Dermis microvascular lymphatic vessel endothelial cell (primary cell): ENCODE data around the gene PTRH1. TPM values are rescaled to one million over a fixed set of nuclear protein-coding genes. Genes with fewer than 3 reads are reported as not detected.
"Not testable (repeated sequence)": the region's sequence is repeated elsewhere in the genome, so short reads cannot be mapped to it uniquely, and the experiment has no call there.

Source experiments
- DNase-seq, 2 donors: peaks; one replicate each; pipeline versions ENCODE4 v3.0.0 to v3.0.0-alpha.2; 2010; ENCODE audit warnings: low read depth in 2 of 2
- total RNA-seq: library from RNA; depleted of rRNA; stranded (reverse); fragments of >200 nt; gene quantifications from 2 replicates; pipeline ENCODE4 v1.2.1, GENCODE V29; 2014

Gene PTRH1, protein sequence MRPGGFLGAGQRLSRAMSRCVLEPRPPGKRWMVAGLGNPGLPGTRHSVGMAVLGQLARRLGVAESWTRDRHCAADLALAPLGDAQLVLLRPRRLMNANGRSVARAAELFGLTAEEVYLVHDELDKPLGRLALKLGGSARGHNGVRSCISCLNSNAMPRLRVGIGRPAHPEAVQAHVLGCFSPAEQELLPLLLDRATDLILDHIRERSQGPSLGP
- total RNA-seq = 20.6 and 23.2 TPM in 2 replicates

DNA sequence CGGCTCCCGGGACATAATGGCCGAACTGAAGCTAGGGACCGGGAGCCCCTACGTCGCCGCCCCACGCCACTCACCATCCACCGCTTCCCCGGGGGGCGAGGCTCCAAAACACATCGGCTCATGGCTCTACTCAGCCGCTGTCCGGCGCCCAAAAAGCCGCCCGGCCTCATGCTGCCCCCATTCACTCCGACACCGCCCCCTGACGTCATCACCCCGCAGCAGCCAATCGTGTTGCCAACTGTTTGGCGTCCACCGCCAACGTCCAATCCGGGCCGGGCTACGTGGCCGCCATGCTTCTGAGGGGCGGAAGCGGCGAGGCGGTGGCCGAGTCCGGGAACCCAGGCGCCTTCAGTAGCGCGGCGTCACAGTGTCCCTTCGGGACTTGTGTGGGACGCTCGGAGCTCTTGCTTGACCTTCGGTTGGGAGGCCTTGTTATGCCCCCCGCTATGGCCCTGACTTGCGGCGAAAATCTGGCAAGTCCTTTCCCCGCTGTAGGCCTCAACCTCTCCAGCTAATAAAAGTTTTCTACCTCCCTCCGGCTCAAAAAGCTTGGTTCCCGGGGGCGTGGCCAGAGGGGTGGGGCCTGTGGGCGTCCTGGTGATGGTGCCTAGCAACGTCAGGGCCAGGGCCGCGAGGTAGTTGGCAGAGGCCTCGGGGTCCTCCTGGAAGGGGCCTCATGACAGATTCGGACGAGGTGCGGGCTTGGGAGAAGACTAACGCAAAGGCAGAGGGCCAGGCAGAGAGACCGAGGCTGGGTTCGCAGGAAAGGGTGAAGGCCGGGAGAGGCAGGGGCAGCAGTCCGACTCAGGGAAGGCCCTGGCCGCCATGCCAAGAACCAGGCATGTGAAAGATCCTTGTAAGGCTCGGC lies at the start of gene PTRH1, which contains the start of gene TTC16:
Gene PTRH1 (minus strand): TSS at position 194 of the 868 bp plus-strand sequence. CDS start 24 bp downstream, at position 170.
Gene TTC16 (plus strand): TSS at position 610 of the 868 bp plus-strand sequence. CDS start 67 bp downstream, at position 677.
- peak; percentile 85 to 96 for DNase-seq

- peak; percentile 77 to 89 for DNase-seq
Measured at GRCh38 chr9:127763918-127764384, 48.5 kb upstream of the PTRH1 start.

DNA sequence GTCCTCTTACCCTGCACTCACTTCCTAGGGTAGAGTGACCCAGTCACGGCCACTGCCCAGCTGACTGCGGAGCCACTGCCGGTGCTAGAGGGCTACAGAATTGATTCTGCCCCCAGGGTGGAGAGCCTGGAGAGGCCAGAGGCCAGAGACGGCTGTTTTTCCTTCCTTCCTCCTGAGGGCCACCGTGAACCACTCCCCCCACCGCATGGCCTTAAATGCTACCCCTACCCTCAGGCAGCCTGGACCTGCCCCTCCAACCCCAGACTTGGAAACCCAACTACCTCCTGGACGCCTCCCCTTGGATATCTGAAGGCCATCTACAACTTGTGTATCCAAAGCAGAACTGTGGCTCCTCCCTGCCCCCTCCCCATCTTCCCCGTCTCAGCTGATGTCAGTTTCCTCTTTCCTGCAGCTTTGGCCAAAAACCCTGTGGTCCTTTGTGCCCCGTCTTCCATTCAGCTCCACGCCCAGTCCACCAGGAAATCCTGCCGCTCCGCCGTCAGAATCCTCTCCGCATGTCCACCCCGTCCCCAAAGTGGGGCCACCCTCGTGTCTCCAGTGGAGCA lies 46.7 kb upstream of the PTRH1 start:
- peak in 1 of 2 donors; percentile 71 for DNase-seq

DNA sequence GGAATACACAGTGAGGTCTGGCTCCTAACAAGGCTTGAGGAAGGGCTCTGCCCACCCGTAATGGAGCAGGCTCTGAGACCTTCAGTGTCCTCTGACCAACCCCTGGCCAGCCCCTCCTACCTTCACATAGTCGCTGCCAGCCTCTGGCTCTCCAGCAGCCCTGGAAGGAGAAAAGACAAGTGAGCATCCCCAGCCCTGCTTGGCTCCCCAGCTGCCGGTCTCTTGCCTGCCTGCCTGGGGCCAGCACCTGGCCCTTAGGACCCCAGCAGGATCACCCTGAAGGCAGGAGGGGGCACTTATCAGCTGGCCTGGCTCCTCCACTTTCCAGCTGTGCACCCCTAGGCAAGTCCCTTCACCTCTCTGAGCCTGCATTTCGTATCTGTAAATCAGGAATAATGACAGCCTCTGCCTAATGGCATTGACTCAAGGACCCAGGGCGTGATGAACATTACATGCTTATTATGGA lies 46.1 kb upstream of the PTRH1 start:
- no peak for DNase-seq

- no peak for DNase-seq
Measured at GRCh38 chr9:127761061-127761460, 45.6 kb upstream of the PTRH1 start.

DNA sequence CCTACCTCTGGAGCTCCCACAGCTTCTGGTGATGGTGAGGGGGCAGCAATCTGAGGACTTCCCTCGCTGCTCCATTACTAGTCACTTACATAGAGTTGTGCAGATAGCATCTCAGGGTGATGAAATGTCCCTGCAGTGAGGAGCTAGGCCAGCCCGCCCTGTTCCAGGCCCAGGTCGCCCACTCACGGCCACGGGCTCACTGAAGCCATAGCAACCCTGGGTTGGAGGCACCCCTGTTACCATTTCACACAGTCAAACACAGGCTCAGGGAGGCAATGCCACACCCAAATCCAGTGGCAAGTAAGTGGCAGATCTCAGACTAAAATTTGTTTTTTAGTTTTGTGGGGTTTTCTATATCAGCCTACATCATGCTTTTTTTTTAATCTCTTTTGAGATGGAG lies 43.4 kb upstream of the PTRH1 start:
- DNase-seq = no peak

GRCh38 chr9:127756776-127757175 lies 41.3 kb upstream of the PTRH1 start:
- DNase-seq = not testable (repeated sequence)

GRCh38 chr9:127756233-127756632 lies 40.8 kb upstream of the PTRH1 start:
- DNase-seq = no peak

DNA sequence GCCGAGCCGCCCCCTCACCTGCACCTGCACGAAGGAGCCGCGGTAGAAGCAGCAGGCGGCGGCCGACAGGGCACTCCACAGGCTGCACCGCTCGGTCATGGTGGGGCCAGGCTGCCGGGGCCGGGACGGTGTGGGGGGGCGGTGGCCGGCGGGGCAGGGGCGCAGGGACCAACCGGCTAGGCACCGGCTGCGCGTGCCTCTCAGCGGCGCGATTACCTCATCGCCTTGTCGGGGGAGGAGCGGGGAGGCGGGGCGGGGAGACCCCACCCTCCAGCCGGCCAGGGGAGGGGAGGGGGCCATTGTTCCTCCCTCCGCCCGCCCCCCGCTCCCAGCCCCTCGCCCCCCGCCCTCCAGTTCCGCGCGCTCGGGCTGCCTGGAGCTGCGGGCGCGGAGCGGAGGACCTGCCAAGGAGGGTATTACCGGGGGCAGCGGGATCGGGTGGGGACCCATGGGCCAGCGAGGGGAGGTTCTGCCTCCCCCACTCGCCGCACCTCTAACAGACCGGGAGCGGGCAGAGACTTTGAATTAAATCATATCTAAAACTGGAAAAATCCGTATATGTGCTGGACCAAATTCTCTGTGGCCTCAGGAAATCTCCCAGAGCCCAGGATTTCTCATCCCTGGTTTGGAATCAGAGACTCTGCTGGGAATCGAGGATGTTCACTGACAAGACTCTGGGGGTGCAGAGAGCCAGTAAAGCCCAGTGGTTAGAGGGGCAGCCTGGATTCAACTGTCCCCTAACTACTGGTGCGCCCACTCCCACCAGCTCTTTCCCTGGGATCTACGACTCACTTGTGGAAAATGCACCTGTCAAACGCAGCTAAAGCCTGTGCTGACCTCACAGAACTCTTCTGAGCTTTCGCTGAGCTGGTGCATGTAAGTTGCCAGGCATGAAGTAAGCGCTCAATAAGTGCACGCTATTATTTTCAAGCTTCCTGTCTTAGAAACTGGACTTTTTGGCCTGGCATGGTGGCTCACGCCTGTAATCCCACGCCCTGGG lies 39.9 kb upstream of the PTRH1 start:
- peak in 1 of 2 donors; percentile 39 for DNase-seq

- no peak for DNase-seq
Measured at GRCh38 chr9:127754099-127755060, 38.9 kb upstream of the PTRH1 start.

- no peak for DNase-seq
Measured at GRCh38 chr9:127753622-127754021, 38.2 kb upstream of the PTRH1 start.

DNA sequence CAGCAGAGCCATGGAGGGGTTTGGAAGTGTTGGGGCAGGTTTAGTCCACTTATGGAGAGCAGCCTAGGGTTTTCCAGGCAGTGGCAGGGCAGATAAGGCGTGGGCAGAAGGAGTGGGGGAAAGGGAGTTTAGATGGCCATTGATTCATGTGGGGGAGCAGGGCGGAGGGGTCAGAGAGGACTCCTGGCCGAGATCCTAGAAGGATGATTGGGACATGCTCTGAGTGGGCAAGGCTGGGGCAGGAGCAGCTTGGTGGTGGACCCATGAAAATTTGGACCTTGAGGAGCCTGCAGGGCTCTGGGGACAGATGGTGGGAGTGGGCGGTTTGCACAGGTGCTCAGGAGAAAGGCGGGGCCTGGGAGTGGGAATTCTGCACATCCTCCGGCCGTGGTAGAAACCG lies 37.7 kb upstream of the PTRH1 start:
- no peak for DNase-seq

- DNase-seq = peak in 1 of 2 donors; percentile 32
Measured at GRCh38 chr9:127751269-127752054, 36.0 kb upstream of the PTRH1 start.

DNA sequence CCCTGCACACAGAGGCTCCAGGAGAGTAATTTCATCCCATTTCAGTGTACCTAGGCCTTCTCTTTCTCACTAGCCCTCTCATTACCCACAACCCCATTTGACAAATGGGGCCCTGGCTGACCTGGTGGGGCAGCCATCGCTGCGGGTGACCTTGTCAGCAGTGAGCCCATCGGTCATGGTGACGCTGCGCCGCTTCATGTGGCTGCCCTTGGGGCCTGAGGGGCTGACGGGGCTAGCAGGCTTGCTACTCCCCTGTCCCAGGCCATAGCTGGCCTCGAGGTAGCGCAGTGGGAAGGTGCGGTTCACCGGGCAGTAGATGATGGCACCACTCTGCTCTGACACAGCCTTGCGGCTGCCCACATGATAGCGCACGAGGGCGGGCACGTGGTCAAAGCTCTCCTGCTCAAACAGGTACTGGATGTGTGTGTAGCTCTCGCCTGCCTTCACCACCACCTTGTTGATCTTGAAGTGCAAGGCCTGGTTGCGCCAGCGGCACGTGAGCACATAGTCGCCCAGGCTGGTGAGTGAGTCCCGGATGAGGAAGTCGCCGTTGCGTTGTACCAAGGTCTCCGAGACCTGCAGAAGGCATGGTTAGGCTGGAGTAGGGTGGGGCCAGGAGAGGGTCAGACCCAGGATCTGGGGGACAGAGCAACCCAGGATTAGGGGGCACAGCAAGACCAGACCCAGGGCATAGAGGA lies 33.8 kb upstream of the PTRH1 start:
- DNase-seq = no peak

DNA sequence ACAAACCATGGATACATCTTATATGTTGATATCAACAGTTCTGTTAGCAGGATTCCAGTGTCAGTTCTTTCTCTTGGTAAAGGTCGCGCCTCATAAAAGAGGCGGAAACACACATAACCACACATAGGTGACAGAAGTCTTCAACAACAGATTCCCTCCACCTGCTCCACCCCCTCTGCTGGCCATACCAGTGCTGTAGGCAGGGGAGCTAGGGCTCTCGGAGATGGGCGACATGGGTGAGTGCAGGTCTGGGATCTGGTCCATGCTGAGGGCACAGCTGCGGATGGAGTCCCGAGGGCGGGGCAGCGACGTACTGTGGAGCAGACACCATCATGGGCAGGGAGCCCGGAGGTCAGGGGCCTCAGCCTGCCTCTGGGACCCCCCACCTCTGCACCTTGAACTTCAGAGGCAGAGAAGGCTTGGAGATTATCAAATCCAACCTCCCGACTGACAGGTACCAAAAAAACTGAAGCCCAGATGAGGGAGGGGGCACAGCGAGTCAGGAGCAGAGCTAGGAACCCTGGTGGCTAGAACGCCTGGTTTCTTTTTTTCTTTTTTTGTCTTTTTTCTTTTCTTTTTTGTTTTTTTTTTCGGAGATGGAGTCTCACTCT lies 31.6 kb upstream of the PTRH1 start:
- DNase-seq = no peak

DNA sequence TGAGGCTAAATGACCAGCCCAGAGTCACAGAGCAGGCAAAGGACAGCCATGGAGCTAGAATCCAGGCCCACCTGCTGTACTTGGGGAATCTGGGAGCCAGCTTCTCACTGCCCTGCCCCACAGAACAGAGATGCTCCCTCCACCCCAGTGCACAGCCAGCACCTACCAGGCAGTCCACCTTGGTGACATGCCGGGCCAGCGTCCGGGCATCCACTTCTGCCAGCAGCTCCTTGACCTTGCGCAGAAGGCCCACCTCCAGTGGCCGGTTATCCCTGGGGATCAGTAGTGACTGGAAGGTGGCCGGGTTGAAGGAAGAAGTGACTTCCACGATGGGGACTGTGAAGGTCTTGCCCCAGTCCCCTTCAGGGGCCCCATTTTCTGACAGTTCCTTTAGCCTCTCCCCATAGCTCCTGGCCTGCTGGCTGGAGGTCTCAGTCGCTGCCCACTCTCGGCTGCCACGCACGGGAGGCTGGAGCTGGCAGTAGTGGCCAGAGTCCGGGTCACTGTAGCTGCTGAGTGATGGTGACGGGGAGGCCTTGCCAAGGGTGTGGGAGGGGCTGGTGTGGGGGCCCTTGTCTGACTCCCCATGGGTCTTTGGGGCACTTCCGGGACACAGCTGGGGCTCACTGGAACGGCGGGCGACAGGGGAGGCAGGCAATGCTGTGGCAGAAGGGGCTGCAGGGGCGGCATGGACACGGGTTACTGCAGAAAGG lies 29.1 kb upstream of the PTRH1 start:
- DNase-seq = no peak

DNA sequence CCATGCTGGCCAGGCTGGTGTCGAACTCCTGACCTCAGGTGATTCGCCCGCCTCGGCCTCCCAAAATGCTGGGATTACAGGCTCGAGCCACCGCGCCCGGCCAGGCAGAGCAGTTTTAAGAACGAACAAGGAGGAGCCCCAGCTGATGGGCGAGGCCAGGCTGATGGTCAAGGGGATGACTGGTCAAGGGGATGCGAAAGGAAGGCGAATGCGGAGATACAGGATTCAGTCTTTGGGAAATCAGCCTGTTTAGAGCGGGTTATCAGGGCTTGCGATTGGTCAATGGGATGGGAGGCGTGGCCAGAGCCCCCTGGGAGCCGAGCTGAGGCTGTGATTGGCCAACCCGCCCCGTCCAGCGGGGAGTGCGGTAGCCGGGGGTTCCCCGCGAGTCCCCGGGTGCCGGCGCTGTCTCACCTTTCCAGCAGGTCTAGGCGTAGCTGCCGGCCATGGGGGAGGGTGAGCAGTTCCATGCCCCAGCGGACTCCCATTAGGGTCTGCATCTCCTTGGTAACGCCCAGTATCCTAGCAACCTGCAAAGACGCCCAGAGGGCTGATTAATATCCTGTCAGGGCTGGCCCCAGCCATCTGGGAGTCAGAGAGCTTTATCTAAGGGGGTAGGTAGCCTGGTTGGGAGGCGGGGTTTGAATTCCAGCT lies 27.1 kb upstream of the PTRH1 start:
- DNase-seq = no peak
